ENCODE data around the gene CEP135.
"Not testable (repeated sequence)": the region's sequence is repeated elsewhere in the genome, so short reads cannot be mapped to it uniquely, and the experiment has no call there.

The CEP135 gene

GRCh38 chr4:55959655-55960054 is 10.9 kb downstream of the CEP135 start:
- H3K9me3 Mint-ChIP-seq, result no peaks in the 10 kb centered on the region
- H3K4me3 Mint-ChIP-seq, result no peak overlapping the region
- no peak for DNase-seq
- H3K27me3 Mint-ChIP-seq (ENCODE audit: low read depth, poor library complexity), result no peaks in the 10 kb centered on the region
- no peak overlapping the region for H3K27ac Mint-ChIP-seq
- peaks cover 65% of the 10 kb centered on the region for H3K36me3 Mint-ChIP-seq (ENCODE audit: low read depth)
- TF ChIP-seq, protein P1, sequence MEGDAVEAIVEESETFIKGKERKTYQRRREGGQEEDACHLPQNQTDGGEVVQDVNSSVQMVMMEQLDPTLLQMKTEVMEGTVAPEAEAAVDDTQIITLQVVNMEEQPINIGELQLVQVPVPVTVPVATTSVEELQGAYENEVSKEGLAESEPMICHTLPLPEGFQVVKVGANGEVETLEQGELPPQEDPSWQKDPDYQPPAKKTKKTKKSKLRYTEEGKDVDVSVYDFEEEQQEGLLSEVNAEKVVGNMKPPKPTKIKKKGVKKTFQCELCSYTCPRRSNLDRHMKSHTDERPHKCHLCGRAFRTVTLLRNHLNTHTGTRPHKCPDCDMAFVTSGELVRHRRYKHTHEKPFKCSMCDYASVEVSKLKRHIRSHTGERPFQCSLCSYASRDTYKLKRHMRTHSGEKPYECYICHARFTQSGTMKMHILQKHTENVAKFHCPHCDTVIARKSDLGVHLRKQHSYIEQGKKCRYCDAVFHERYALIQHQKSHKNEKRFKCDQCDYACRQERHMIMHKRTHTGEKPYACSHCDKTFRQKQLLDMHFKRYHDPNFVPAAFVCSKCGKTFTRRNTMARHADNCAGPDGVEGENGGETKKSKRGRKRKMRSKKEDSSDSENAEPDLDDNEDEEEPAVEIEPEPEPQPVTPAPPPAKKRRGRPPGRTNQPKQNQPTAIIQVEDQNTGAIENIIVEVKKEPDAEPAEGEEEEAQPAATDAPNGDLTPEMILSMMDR (IDR thresholded peaks at IDR 0.05), result no peak
- no peaks in the 10 kb centered on the region for H3K4me1 Mint-ChIP-seq

DNA sequence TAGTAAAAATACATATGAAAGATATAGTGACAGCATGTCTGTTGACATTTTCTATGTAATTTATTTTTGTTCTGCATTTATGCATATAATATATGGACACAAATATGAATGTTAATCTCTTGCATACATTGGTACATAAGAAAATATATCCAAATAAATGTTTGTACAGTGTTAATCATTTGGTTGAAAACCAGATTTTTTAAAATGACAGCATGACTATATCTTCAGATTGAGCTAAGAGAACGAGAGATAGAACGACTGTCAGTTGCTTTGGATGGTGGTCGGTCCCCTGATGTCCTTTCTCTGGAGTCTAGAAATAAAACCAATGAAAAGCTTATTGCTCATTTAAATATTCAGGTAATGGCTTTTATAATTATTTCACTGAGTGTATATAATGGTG is 15.3 kb downstream of the CEP135 start:
- Mint-ChIP-seq H3K4me1 (no peaks in the 10 kb centered on the region), H3K9me3 (no peaks in the 10 kb centered on the region), H3K27ac (no peak overlapping the region), H3K27me3 (ENCODE audit: low read depth, poor library complexity) (no peaks in the 10 kb centered on the region), H3K36me3 (ENCODE audit: low read depth) (peaks cover 70% of the 10 kb centered on the region), H3K4me3 (no peak overlapping the region)
- TF ChIP-seq, protein P1 (IDR thresholded peaks at IDR 0.05), result no peak
- no peak for DNase-seq

DNA sequence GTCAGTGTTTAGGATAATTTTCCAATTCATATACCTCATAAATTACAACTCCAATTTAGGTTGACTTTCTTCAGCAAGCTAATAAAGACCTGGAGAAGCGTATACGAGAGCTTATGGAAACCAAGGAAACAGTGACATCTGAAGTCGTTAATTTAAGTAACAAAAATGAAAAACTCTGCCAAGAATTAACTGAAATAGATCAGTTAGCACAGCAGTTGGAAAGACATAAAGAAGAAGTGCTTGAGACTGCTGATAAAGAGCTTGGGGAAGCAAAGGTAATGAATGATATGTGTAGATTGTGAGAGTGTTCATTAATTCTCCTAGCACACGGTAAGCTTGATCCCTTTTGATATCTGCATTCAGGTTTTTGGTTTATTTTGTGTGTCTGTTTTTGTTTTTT is 16.8 kb downstream of the CEP135 start:
- no peaks in the 10 kb centered on the region for H3K4me1 Mint-ChIP-seq
- TF ChIP-seq, protein P1 (IDR thresholded peaks at IDR 0.05), result no peak

GRCh38 chr4:55966324-55966723 is 17.6 kb downstream of the CEP135 start:
- not testable (repeated sequence) for DNase-seq; H3K9me3 Mint-ChIP-seq; H3K4me1 Mint-ChIP-seq; H3K4me3 Mint-ChIP-seq; H3K27ac Mint-ChIP-seq; H3K27me3 Mint-ChIP-seq (ENCODE audit: low read depth, poor library complexity)
- peaks cover 57% of the 10 kb centered on the region for H3K36me3 Mint-ChIP-seq (ENCODE audit: low read depth)

More for the DNA sequence above, 16.8 kb downstream of the CEP135 start:
- no peak overlapping the region for H3K27ac Mint-ChIP-seq
- DNase-seq, result no peak
- H3K9me3 Mint-ChIP-seq, result no peaks in the 10 kb centered on the region
- no peak overlapping the region for H3K4me3 Mint-ChIP-seq
- H3K27me3 Mint-ChIP-seq (ENCODE audit: low read depth, poor library complexity), result no peaks in the 10 kb centered on the region
- H3K36me3 Mint-ChIP-seq (ENCODE audit: low read depth), result peaks cover 58% of the 10 kb centered on the region

DNA sequence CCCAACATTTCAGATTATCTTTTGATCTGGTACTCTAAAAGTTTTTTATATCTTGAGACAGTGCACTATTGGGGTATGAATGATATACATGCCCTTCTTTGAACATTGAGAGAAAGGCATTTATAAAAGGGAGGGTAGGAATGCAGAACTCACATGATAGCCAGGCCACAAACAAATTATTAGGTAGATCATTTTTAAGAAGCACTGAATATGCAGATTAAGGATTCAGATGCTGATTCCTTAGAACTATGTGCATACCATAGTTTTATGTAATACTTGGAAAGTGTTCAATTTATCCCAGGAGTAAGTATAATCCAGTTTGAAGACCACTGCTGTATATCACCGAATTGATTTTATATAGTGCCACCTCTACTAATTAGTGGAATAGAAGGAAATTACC is 18.6 kb downstream of the CEP135 start:
- H3K36me3 Mint-ChIP-seq (ENCODE audit: low read depth), result peaks cover 54% of the 10 kb centered on the region
- H3K27me3 Mint-ChIP-seq (ENCODE audit: low read depth, poor library complexity), result no peaks in the 10 kb centered on the region
- no peak overlapping the region for H3K27ac Mint-ChIP-seq
- H3K9me3 Mint-ChIP-seq, result no peaks in the 10 kb centered on the region
- no peak overlapping the region for H3K4me3 Mint-ChIP-seq
- no peaks in the 10 kb centered on the region for H3K4me1 Mint-ChIP-seq
- no peak for DNase-seq
- TF ChIP-seq, protein P1 (IDR thresholded peaks at IDR 0.05), result no peak

DNA sequence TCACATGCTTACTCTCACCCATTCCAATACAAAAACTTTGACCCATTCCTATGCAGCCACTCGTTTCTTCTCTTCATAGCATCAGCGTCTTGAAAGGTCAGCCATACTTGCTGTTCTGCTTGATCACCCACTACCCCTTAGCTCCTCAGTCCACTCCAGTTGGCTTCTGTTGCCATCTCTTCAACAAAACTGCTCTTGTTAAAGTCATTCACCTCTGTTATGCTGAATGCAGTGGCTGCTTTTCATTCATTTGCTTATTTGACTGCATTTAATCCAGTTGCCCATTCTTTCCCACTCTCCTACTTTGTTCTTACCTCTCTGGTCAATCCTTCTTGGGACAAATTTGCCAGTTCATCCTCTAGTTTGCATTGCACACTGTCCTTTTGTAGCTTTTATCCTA is 24.9 kb downstream of the CEP135 start:
- Mint-ChIP-seq H3K4me1 (no peaks in the 10 kb centered on the region), H3K36me3 (ENCODE audit: low read depth) (peaks cover 52% of the 10 kb centered on the region), H3K4me3 (no peak overlapping the region), H3K27me3 (ENCODE audit: low read depth, poor library complexity) (no peaks in the 10 kb centered on the region), H3K9me3 (no peaks in the 10 kb centered on the region), H3K27ac (peak overlapping the region; percentile 88)
- TF ChIP-seq, protein P1 (IDR thresholded peaks at IDR 0.05), result no peak
- no peak for DNase-seq

All from nephron progenitor cell (in vitro differentiated cells).